Activated CD8-positive, alpha-beta memory T cell treated with anti-CD3 and anti-CD28 coated beads, Interleukin-2, amount 50 U/mL, for 24 hours (primary cell): Measurements from ENCODE around the gene LIMA1.
"Not testable (repeated sequence)": the region's sequence is repeated elsewhere in the genome, so short reads cannot be mapped to it uniquely, and the experiment has no call there.

Experiments
- DNase-seq: peaks from one replicate; pipeline ENCODE4 v3.0.0-alpha.2; 2020; ENCODE audit errors: extremely low read depth

Gene LIMA1

DNA sequence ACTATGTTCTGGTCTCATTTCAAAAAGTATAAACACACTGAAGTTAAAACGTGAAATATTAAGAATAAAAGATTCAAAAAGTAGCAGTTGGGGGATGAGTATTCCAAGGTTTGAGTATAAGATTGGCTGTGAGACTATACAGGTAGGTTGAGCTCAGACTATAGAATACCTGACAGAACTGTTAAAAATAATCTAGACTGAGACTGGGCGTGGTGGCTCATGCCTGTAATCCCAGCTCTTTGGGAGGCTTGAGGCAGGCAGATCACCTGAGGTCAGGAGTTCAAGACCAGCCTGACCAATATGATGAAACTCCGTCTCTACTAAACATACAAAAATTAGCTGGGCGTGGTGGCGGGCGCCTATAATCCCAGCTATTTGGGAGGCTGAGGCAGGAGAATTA, 64.3 kb downstream of the LIMA1 start:
- DNase-seq = not testable (repeated sequence)

DNA sequence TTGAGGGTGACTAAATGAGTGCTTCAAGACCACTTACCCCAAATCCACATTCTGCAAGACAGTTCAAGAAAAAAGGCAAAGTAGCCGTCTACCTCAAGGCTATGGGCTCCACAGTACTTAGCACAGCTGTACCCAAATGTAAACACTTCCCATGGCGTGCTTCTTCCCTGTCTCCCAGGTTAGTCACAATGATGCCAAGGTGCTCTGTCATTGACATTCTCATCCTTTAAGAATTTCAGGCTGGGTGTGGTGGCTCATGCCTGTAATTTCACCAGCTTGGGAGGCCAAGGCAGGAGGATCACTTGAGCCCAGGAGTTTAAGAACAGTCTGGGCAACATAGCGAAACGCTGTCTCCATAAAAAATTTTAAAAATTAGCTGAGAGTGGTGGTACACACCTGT, 64.9 kb downstream of the LIMA1 start:
- DNase-seq = no peak

DNA sequence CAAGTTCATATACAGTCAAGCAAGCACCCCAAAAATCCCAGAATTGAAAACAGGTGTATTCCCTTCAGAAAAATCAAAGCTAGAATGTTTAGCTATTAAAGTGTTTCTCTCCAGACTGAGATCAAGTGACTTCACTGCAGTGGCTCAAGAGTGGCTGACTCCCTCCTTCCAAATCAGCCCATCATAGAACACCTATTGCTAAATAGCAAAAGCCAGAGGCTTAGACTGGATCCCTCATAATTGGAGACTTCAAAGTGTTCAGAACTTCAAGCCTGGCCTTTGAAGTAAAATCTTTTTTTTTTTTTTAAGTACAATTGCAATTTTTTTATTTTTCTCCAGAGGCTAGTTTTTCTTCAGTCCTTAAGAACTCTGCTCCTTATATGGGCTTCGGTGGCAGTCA, 66.1 kb downstream of the LIMA1 start:
- DNase-seq = no peak

DNA sequence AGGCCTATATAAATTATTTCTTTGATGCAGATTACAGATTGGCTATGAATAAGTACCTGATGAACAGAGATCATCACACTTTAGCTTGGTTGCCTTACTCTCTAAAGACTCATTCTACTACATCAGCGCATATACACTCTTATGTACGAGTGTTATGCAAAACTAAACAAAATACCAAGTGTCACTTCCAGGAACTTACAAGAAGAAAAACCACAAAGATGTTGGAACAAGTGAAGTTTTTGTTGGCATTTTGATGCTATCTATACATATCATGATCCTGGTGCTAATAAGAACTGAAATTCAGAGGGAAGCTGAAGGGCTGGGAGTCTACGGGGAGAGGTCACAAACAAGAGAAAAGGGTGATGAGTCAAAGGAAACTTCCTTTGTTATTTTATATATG, 68.3 kb downstream of the LIMA1 start:
- DNase-seq = no peak

DNA sequence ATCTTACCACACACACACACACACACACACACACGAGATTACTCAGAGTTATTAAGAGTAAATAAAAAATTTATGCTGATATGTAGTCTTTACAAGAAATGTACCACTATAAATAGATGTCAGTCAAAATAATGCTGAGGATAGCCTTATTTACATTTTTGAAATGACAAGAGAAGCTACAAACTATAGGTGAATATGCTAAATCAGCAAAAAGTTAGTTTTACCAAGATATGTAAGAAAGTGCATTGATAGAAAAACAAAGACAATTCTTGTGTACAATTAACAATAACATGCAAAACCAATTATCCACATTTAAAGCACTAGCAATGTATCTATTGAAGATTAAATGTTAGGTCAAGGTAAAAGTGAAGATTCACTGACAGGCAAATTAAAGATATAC, 69.3 kb downstream of the LIMA1 start:
- DNase-seq = no peak

DNA sequence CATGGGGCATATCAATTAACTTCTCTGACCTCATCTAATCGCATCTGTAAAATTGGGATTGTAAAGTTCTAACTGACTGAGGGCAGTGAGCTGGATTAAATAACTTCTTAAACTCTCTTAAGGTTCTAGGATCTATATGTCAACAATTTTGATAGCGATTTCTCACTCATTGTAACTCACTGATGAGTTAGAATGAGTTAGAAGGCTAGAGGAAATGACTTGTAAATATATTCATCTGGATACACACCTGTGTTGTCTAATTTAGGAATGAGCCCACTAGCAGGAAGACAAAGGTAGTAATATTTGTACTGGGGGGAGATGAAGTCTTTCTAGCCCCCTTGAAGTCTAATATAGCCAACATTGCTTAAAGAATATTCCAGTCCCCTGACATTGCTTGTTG, 69.9 kb downstream of the LIMA1 start:
- DNase-seq = no peak

DNA sequence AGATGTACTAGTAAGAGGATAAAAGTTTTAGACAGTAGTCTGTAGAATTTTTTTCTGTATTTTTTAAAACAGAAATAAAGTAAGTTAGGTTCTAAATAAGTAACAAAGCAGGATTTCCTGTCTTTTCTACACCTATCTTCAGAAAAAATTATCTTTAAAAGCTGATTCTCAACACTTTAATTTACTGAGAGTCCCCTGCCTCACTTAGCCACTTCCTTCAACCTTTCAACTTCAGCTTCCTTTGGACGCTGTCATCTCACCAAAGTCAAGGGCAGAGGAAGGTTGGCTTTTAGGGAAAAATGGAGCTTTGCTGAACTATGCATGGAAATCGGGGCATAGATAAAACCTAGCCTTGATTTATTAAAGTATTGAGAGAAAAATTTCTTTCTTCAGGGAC, 71.3 kb downstream of the LIMA1 start:
- no peak for DNase-seq

DNA sequence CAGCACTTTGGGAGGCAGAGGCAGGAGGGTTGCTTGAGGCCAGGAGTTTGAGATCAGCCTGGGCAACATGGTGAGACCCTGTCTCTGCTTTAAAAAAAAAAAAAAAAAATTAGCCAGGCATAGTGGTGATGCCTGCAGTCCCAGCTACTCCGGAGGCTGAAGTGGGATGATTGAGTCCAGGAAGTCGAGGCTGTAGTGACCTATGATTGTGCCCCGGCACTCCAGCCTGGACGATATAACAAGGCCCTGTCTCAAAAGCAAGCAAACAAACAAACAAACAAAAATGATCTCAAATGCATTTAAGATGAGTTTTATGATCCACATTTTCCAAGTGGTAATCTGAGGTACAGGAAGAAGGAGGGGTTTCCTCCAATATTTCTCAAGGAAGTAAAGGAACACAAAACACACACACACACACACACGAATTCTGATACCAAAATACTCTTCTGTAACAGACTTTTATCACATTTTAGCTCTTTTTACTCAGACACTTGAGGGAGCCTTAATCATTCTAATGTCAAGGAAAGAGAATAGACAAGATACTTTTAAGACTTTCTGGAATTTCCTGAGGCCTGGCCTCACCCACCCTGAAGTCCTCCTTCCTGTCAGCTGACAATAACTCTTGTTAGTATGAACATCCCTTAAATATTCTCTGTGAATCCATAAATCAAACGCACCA, 71.8 kb downstream of the LIMA1 start:
- DNase-seq = no peak

DNA sequence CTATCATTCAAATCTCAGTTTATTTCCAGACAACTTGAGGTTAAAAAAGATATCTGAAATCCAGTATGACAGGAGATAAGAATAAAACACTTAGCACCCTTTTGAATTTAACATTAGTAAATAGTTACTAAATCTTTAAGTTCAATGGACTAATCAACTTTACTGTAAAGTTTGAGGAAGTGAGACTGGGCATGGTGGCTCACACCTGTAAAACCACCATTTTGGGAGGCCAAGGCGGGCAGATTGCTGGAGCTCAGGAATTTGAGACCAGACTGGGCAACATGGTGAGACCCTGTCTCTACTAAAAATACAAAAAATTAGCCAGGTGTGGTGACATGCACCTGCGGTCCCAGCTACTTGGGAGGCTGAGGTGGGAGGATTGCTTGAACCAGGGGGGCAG, 75.9 kb downstream of the LIMA1 start:
- no peak for DNase-seq

DNA sequence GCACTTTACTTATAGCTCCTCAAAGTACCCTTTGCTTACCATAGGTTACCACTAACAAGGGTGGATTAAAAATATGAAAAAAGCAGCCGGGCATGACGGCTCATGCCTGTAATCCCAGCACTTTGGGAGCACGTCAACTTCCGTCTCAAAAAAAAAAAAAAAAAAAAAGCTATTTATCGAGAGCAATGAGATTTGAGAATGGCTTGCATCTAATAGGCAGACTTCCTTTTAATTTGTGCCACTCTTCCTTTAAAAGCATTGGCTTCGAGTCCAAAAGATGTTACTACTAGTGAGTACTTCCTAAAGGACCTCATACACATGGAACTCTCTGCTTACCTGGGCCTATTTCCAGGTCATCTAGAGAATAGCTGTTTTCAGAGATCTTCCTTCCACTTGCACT, 77.7 kb downstream of the LIMA1 start:
- DNase-seq = no peak

DNA sequence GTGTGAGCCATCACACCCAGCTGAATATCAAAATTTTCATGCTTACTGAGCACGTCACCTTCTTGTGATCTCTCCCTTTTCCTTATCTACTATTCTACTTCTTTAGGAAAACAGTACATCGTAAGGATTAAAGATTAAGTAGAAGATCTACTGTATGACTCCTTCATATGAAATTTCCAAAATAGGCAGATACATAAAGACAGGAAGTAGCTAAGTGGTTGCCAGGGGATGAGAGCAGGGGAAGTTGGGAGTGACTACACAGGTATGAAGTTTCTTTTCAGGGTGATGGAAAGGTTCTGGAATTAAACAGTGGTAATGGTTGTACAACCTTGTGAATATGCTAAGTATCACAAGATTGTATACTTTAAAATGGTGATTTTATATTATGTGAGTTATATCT, 79.6 kb downstream of the LIMA1 start:
- no peak for DNase-seq

DNA sequence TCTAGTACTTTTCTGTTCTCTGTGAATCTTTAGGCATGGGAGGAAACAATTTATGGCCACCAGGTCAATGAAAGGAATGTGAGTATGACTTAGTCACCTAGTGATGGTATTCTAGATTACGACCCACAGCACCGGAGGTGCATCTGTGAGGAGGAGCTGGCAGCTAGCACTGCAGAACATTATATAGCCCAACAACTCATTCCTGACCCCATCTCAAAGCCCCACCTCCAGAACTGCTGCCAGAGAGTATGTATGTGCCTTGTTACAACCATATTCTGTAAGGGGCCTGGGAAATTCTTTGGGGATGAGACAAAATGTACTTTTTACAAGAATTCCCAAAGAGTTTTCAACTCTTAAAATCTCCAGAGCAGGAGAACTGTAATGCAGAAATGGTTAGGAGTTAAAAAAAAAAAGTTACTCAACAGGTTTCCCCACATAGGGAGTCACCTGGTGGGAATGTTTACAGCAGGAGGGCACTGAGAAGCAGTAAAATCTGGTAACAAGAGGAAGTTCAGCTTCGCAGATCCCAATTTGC, 81.3 kb downstream of the LIMA1 start:
- DNase-seq = no peak

DNA sequence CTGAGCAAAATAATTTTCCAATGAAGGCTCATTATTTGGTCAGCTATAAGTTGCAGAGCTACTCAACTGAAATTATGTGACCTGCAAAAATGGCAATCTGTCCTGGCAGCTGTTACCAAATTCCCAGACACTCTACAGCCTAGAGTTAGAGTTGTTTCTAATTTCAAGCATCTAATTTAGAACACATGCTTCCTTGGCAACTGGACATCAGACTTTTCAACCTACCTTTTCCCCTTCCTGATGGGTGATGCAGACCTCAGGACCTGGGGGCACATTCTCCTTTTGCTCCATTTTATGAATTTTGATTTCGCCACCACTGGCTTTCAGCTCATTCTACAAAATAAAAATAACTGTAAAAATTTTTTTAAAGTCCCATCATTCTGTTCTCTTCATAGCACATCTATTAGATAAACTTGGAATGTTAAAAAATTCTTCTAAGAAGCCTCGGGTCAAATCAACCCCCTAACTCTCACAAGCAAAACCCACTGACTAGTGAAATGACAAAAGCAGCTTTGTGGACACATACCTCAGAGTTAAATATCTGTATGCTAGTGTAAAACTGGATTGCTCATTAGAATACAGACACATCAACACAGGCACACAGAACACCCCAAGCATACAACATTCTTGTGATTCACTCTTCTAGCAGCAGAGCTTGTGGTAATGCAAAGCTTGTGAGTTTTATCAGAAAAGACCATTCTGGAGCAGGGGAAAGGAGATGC, 82.6 kb downstream of the LIMA1 start:
- no peak for DNase-seq

DNA sequence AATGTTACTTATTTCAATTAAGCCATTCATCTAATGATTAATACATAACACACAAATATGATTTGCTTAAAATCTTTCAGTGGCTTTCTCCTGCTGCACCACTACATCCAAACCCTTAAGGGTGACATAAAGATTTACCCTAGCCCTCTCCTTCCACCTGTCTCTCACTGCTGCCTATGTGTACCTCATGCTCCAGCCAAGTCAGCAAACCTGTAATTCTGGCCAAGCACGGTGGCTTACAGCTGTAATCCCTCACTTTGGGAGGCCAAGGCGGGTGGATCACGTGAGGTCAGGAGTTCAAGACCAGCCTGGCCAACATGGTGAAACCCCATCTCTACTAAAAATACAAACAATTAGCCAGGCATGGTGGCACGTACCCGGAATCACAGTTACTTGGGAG, 84.5 kb downstream of the LIMA1 start:
- DNase-seq = no peak

DNA sequence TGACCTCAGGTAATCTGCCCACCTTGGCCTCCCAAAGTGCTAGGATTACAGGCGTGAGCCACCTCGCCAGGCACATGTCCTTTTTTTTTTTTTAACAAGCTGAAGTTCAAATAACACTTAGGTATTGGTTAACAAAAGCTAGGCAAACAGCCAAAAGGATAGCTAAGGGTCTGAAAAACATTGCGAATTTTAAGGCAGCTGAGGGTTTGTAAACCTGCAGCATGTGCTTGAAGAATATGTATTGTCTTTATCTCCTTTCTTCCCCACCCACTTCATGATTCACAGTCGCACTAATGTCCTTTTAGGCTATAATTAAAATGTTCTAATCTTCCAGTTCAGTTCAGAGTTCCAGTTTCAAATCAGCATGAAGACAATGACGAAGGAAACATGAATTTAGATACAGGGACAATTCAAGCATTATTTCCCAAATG, 86.0 kb downstream of the LIMA1 start:
- DNase-seq = no peak

DNA sequence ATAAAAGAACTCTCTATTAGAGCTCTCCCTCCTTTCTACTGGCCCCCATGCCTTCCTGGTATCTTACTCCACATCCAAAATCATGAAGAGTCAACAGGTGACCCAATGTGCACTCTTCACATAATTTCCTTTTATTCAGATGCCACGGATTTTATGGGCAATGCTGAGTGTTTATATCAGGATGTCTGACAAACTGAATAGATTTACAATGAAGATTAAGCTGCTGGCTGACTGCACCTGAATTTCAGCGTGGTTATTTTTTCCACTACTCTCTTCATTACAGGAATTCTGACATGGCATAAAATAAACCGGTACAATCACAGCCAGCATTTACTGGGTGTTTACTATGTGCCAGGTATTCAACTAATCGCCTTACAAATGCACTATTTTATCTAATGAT, 86.8 kb downstream of the LIMA1 start:
- no peak for DNase-seq

DNA sequence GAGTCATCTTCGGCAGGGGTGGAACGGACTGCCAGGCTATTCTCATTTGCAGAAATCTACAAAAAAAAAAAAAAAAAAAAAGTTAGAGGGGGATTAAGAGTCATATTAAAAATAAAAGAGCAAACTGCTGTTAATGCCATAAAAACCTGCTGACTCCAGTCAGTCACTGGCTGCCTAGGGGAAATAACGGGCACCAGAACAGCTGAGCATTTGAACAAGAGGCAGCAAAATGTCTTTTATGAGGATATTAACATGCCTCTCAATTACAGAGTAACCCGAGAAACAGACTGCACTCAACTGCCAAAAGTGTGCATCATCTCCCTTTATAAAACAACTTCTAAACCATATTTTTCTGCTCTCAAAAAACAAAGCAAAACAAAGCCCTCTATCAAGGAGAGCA, 87.5 kb downstream of the LIMA1 start:
- DNase-seq = no peak

DNA sequence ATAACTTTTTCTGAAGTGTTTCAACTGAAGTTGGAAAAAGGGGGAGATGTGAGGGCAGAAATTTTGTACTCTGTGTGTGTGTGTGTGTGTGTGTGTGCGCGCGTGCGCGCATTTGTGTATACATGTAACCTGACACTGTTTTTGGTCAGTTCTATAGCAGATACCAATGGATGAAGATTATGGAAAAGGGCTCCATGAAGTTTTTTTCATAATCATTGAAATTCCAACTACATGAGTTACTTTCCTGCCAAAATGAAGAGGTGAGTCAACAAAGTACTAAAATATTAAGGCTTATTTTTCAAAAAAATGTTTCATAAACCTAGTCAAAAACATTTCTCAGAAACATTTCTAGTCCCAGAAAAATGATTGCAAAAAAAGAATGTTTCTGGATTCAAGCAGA, 90.4 kb downstream of the LIMA1 start:
- DNase-seq = no peak

DNA sequence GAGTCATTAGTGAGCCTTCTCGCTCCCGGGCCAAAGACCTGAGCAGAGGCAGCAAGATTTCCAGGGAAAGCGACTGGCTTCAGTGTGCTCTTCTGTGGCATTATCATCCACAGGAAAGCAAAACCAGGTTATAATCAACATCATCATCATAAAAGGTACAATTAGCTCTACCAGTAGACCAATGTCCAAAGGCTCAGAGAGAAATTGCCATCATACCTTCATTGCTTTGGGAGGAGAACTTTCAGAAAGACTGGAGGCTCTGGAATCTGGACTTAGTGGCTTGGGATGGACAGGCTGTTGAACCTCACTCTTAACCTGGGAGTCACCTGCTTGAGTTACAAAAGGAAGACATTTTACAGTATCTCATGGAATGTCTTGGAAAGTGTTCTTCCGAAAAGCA, 91.1 kb downstream of the LIMA1 start:
- no peak for DNase-seq

DNA sequence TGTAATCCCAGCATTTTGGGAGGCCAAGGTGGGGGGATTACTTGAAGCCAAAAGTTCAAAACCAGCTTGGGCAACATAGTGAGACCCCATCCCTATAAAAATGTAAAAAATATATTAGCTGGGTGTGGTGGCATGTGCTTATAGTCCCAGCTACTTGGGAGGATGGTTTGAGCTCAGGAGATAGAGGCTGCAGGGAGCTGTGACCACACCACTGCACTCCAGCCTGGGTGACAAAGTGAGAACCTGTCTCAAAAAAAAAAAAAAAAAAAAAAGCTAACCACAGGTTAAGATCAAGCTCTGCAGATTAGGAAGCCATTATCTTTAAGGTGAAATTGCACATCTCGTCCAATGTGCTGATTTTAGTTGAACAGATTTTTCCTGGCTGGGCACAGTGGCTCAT, 92.5 kb downstream of the LIMA1 start:
- no peak for DNase-seq

DNA sequence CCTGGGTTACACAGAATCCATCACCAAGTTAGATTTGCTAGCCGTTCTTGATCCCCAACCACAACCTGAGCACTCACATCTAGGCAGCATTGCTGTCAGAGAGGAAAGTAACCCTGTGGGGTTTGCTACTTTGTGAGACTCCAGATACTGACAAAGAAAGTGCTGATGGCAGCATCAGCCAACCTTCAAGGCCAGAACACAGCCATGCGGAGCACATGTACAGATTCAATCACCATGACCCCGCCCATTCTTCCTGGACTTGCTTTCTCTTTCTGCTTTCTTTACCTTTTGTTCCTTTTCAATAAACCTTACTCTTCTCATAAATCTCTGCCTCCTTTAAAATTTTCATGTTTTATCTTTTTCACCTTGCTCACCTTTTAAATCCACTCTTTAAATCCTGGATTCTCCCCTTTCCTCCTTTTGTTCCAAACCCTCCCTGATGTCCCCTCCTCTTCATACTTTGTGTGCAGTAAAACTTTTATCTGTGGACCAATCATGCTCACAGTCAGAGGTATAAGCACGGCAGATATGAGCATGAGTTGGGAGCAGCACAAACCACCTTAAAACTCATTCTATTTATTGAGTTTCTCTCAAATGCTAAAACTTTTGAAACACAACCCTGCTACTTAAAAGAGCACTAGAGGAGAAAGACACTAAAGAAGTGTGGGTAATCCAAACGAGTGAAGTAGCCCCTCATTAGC, 94.3 kb downstream of the LIMA1 start:
- DNase-seq = no peak

DNA sequence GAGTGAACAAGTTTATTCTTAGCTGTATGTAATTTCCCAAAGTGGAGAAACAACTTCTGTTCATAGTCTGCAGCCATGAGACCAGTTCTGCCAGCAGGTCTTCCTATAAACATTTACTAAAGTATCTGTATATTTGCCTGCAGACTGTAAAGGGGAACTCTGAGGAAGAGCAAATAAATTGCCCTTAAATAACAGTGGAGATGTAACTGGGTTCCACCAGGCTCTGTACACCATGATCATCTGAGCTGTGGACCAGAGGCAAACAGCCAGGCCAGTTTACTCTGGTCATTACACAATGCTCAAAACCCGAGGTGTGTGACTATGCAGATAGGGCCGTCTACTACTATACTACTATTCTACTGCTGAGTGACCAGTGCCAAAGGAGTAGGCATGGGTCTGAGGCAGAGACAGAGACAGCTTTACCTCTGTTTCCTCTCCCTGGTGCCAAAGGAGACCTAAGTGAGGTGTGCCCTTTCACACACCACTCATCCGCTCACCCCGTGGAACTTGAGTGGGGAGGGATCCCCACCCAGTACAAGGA, 95.0 kb downstream of the LIMA1 start:
- no peak for DNase-seq
